ENCODE data around the gene MAPK4. TPM values are rescaled to one million over a fixed set of nuclear protein-coding genes. Genes with fewer than 3 reads are reported as not detected.

Gene MAPK4
- total and polyA plus RNA-seq, 2 of the 4 experiments (the other 2 are of a cell fraction), result not detected

DNA sequence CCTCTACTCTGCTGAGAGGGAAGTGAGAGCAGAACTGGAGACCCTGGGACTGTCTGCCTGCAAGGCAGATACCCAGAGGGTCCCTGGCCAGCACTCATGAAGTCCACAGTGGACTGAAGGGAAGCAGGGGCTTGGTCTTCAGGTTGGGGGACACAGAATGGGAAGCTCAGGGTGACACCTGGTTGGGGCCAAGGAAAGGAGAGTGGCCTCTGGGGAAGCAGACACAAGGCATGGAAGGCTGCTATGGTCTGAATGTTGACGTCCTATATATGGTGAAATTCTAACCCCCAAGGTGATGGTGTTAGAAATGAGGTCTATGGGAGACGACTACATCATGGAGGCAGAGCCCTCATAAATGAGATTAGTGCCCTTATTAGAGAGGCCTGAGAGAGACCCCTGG is 190.7 kb downstream of the MAPK4 start:
- Histone ChIP-seq H3K4me1 (ENCODE audit: control insufficient read depth, insufficient read depth, low read length) (no peaks in the 10 kb centered on the region), H3K23ac (ENCODE audit: low read depth, low read length) (no peak overlapping the region), H3K9me1 (ENCODE audit: insufficient read depth, low read length) (no peaks in the 10 kb centered on the region), H3K27me3 (ENCODE audit: control insufficient read depth, insufficient read depth, low read length) (no peaks in the 10 kb centered on the region), H3K36me3 (ENCODE audit: control insufficient read depth, insufficient read depth, low read length) (no peaks in the 10 kb centered on the region), H2BK20ac (ENCODE audit: low read depth, low read length) (no peak overlapping the region), H4K8ac (ENCODE audit: low read depth in 2 of 2, low read length in 2 of 2) (no peak overlapping the region), H3K4me2 (ENCODE audit: low read depth, low read length) (no peak overlapping the region), H2BK120ac (ENCODE audit: low read depth, low read length) (no peak overlapping the region), H2AK5ac (ENCODE audit: low read depth, low read length) (no peak overlapping the region), H3K4me3 (ENCODE audit: insufficient read depth, low read depth, low read length) (no peak overlapping the region), H3K56ac (ENCODE audit: extremely low read depth, insufficient read depth, low read length) (no peak overlapping the region), H2BK15ac (ENCODE audit: low read depth, low read length) (no peak overlapping the region), H3K27ac (ENCODE audit: insufficient read depth, low read length) (no peak overlapping the region), H2BK5ac (ENCODE audit: low read depth, low read length, poor library complexity, severe bottlenecking) (no peak overlapping the region), H4K20me1 (ENCODE audit: insufficient read depth, low read length) (no peaks in the 10 kb centered on the region), H4K91ac (ENCODE audit: insufficient read depth, low read depth, low read length) (no peak overlapping the region), H3K9ac (ENCODE audit: low read depth, low read length) (no peak overlapping the region), H2AFZ (replicated peaks; ENCODE audit: low read length, poor library complexity) (no peak overlapping the region), H3K9me3 (ENCODE audit: control insufficient read depth, insufficient read depth, low read length) (no peaks in the 10 kb centered on the region), H3K14ac (replicated peaks; ENCODE audit: low read depth, low read length) (no peak overlapping the region), H4K5ac (ENCODE audit: low read depth, low read length) (no peak overlapping the region), H2AK9ac (replicated peaks; ENCODE audit: low read depth, low read length, poor library complexity) (no peak overlapping the region), H3K79me1 (ENCODE audit: low read depth in 1 of 2, low read length in 2 of 2) (no peaks in the 10 kb centered on the region), H3K18ac (ENCODE audit: low read depth, low read length) (no peak overlapping the region), H3K4ac (ENCODE audit: low read depth, low read length) (no peak overlapping the region)
- ChIA-PET POLR2A (ENCODE audit: unreplicated experiment) (no interaction called here), CTCF (no interaction called here)
- no CpG with 5 or more reads among the region's 2 CpGs for WGBS, 2 experiments (ENCODE audit: extremely low coverage in 2 of 2, insufficient read length in 1 of 2)
- in situ Hi-C loops (cut with MboI; ENCODE audit: low sequenced_read_pairs), result no loop called here
- BruUV-seq (replicated peaks), result no TSS peak
- intact Hi-C loops (cut with micrococcal nuclease), result no loop called here
- dilution Hi-C loops (cut with HindIII; ENCODE audit: low sequenced_read_pairs, unreplicated experiment), result no loop called here
- ATAC-seq (ENCODE audit: low read depth) (no peak), DNase-seq (no peak)
- TF ChIP-seq MAZ (IDR thresholded peaks at IDR 0.05; ENCODE audit: borderline replicate concordance, low read depth, low read length), result no peak
